ENCODE data around the gene TUBAL3. TPM values are rescaled to one million over a fixed set of nuclear protein-coding genes. Genes with fewer than 3 reads are reported as not detected.

Gene TUBAL3
- total RNA-seq, 1 experiment from 2014 or later = 0.15 TPM

GRCh38 chr10:5393529-5393928, 11.1 kb downstream of the TUBAL3 start:
- DNase-seq (ENCODE audit: low spot score) (no peak), ATAC-seq (no peak)
- Mint-ChIP-seq H3K9me3 (peaks cover 55% of the 10 kb centered on the region), H3K27ac (no peak overlapping the region), H3K4me1 (peaks cover 6% of the 10 kb centered on the region), H3K4me3 (no peak overlapping the region), H3K27me3 (ENCODE audit: low read depth) (no peaks in the 10 kb centered on the region; the same call in none of the 2 replicates), H3K36me3 (peaks cover 45% of the 10 kb centered on the region)
- ChIA-PET CTCF (no interaction called here), POLR2A (no interaction called here)
- TF ChIP-seq E2F1 (CRISPR knock-in tag; IDR thresholded peaks at IDR 0.05) = no peak
- TF ChIP-seq ATF2 (CRISPR knock-in tag; IDR thresholded peaks at IDR 0.05; ENCODE audit: borderline replicate concordance, low read depth) = no peak
- no peak for TF ChIP-seq ELF4 (CRISPR knock-in tag; IDR thresholded peaks at IDR 0.05; ENCODE audit: low read depth)
- TF ChIP-seq HMGXB4 (CRISPR knock-in tag; IDR thresholded peaks at IDR 0.05) = no peak

GRCh38 chr10:5391790-5392189, 12.8 kb downstream of the TUBAL3 start:
- Mint-ChIP-seq H3K27me3 (ENCODE audit: low read depth) (no peaks in the 10 kb centered on the region; the same call in none of the 2 replicates), H3K36me3 (peaks cover 51% of the 10 kb centered on the region), H3K4me3 (no peak overlapping the region), H3K27ac (no peak overlapping the region), H3K4me1 (peaks cover 6% of the 10 kb centered on the region), H3K9me3 (peaks cover 62% of the 10 kb centered on the region)
- TF ChIP-seq MLX (CRISPR knock-in tag; IDR thresholded peaks at IDR 0.05) (no peak), USF1 (CRISPR knock-in tag; IDR thresholded peaks at IDR 0.05) (no peak), HMGA2 (CRISPR knock-in tag; IDR thresholded peaks at IDR 0.05) (no peak), ZNF317 (CRISPR knock-in tag; IDR thresholded peaks at IDR 0.05; ENCODE audit: borderline replicate concordance, low read depth) (no peak), FOXK1 (CRISPR knock-in tag; IDR thresholded peaks at IDR 0.05) (no peak), NFYB (CRISPR knock-in tag; conservative IDR thresholded peaks at IDR 0.05; ENCODE audit: low read depth) (no peak), IRF1 (CRISPR knock-in tag; IDR thresholded peaks at IDR 0.05) (no peak), ZMAT4 (CRISPR knock-in tag; IDR thresholded peaks at IDR 0.05) (no peak), FOXP1 (CRISPR knock-in tag; IDR thresholded peaks at IDR 0.05; ENCODE audit: borderline replicate concordance) (no peak), SMAD4 (CRISPR knock-in tag; IDR thresholded peaks at IDR 0.05) (no peak), ZNF512 (CRISPR knock-in tag; IDR thresholded peaks at IDR 0.05; ENCODE audit: borderline replicate concordance) (no peak), CREB1 (CRISPR knock-in tag; IDR thresholded peaks at IDR 0.05) (no peak), PRRX2 (CRISPR knock-in tag; IDR thresholded peaks at IDR 0.05) (no peak), EMX1 (CRISPR knock-in tag; IDR thresholded peaks at IDR 0.05) (no peak), GTF2I (CRISPR knock-in tag; conservative IDR thresholded peaks at IDR 0.05) (no peak), USF2 (CRISPR knock-in tag; IDR thresholded peaks at IDR 0.05) (no peak), ESRRA (CRISPR knock-in tag; IDR thresholded peaks at IDR 0.05; ENCODE audit: borderline replicate concordance) (no peak), KAT7 (CRISPR knock-in tag; IDR thresholded peaks at IDR 0.05; ENCODE audit: borderline replicate concordance) (no peak), GABPB1 (CRISPR knock-in tag; IDR thresholded peaks at IDR 0.05) (no peak), RELA (CRISPR knock-in tag; IDR thresholded peaks at IDR 0.05; ENCODE audit: borderline replicate concordance) (no peak)
- DNase-seq (ENCODE audit: low spot score) = no peak
- CTCF ChIA-PET = no interaction called here
- ATAC-seq = no peak
- POLR2A ChIA-PET = no interaction called here

Measured in WTC11 (cell line).